ENCODE data around the gene IFITM1.

DNA sequence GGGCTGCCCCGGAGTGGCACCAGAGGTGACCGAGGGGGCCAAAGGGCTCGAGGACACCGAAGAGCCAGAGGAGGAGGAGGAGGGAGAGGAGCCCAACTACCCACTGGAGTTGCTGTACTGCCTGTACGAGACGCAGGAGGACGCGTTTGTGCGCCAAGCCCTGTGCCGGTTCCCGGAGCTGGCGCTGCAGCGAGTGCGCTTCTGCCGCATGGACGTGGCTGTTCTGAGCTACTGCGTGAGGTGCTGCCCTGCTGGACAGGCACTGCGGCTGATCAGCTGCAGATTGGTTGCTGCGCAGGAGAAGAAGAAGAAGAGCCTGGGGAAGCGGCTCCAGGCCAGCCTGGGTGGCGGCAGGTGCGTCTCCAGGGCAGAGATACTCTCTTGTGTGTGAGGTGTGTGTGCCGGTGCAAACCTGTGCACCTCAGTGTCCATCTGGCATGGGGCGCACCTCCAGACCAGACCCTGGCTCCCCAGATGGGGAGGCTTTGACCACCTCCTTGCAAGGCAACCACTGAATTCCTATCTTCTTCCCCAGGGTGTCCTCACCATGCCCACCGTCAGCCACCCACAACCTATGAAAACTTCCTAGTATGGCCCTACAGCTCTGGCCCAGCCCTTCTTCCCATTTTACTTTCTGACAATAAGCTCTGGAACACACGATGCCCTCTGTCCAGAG, 32.2 kb upstream of the IFITM1 start:
- TF ChIP-seq, protein P1, sequence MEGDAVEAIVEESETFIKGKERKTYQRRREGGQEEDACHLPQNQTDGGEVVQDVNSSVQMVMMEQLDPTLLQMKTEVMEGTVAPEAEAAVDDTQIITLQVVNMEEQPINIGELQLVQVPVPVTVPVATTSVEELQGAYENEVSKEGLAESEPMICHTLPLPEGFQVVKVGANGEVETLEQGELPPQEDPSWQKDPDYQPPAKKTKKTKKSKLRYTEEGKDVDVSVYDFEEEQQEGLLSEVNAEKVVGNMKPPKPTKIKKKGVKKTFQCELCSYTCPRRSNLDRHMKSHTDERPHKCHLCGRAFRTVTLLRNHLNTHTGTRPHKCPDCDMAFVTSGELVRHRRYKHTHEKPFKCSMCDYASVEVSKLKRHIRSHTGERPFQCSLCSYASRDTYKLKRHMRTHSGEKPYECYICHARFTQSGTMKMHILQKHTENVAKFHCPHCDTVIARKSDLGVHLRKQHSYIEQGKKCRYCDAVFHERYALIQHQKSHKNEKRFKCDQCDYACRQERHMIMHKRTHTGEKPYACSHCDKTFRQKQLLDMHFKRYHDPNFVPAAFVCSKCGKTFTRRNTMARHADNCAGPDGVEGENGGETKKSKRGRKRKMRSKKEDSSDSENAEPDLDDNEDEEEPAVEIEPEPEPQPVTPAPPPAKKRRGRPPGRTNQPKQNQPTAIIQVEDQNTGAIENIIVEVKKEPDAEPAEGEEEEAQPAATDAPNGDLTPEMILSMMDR (IDR thresholded peaks at IDR 0.05): no peak
- TF ChIP-seq POLR2AphosphoS5 (IDR thresholded peaks at IDR 0.05): no peak
- TF ChIP-seq EP300 (IDR thresholded peaks at IDR 0.05): no peak
- no peak for TF ChIP-seq POLR2A (IDR thresholded peaks at IDR 0.05)
